Suppressor macrophage (primary cell): ENCODE measurements around the gene PHLDB1.
"Not testable (repeated sequence)": the region's sequence is repeated elsewhere in the genome, so short reads cannot be mapped to it uniquely, and the experiment has no call there.

Source experiments
- DNase-seq, 4 experiments: peaks; one replicate each; pipeline ENCODE4 v3.0.0-alpha.2; 2020 to 2022
- total RNA-seq, 17 experiments: gene quantifications; one replicate each; lab custom pipeline; 2026; ENCODE audit warnings: mixed read lengths in 6 of 17, inconsistent platforms in 3 of 17; lab: John Stamatoyannopoulos, UW

PHLDB1 gene
- total RNA-seq = 12.8 to 73.9 (median 49.4) reads per million in 17 experiments

DNA sequence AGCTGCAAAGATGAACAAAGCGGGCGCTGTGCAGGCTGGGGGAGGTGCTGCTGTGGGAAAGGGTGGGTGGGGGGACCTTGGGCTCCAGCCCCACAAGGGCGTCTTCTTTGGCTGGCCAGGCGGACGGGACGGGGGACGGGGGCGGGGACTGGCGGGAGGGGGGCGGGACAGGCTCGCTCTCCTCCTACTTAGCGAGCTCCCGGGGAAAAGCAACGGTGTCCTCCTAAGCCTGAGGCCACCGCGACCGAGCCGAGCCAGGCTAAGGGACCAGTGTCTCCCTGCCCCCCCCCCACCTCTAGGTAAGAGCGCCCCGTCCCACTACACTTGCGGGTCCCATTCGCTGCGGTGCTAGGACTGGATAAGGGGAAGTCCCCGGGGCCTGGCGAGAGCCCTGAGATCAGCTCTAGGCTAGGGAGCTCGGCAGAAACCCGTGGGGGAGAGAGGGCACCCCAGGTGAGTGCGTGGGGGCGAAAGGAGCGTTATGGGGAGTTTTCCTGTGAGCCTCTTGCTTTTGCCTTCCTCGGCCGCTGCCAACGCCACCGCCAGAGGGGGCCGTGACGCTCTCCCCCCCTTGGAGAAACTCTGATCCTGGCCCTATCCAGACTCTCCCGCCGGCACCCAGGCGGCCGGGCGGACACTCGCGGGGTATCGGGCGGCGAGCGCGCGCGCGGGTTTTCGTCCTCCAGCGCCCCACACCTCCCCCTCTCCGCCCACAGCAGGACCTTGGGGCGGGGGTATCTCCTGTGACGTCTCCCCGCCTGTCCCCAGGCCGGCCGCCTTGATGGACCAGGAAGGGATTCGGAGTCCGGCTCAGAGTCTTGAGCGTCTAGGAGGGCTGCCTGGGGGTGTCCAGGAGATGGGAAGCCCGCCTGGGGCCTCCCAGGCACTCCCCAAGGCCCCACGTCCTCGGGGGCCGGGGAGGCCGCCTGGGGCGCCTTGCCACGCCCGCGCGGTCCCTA, at the start of gene PHLDB1:
PHLDB1 (plus strand) TSS at position 215 of the 959 bp plus-strand sequence. CDS start 6,222 bp downstream, outside the sequence.
- DNase-seq = peak; percentile 46 to 77 (median 62)

- DNase-seq = no peak
Measured at GRCh38 chr11:118560806-118561205, 46.6 kb upstream of the PHLDB1 start.

- peak in 1 of 4 experiments; percentile 6 for DNase-seq
Measured at GRCh38 chr11:118565051-118565450, 42.4 kb upstream of the PHLDB1 start.

- DNase-seq = no peak
Measured at GRCh38 chr11:118569670-118570069, 37.7 kb upstream of the PHLDB1 start.

GRCh38 chr11:118570787-118571186, 36.6 kb upstream of the PHLDB1 start:
- no peak for DNase-seq

- DNase-seq = peak; percentile 5 to 45 (median 26)
Measured at GRCh38 chr11:118571701-118572060, 35.7 kb upstream of the PHLDB1 start.

- DNase-seq = peak; percentile 74 to 91 (median 86)
Measured at GRCh38 chr11:118572061-118572980, 35.1 kb upstream of the PHLDB1 start, which contains the start of gene ARCN1. ARCN1 (plus strand) TSS chr11:118572409; CDS start chr11:118572548, 139 bp downstream.

GRCh38 chr11:118572981-118573550, 34.3 kb upstream of the PHLDB1 start:
- peak in 3 of 4 experiments; percentile 16 to 33 (median 19) for DNase-seq

- DNase-seq = no peak
Measured at GRCh38 chr11:118574636-118575035, 32.8 kb upstream of the PHLDB1 start.

GRCh38 chr11:118577995-118578394, 29.4 kb upstream of the PHLDB1 start:
- DNase-seq = not testable (repeated sequence)

DNA sequence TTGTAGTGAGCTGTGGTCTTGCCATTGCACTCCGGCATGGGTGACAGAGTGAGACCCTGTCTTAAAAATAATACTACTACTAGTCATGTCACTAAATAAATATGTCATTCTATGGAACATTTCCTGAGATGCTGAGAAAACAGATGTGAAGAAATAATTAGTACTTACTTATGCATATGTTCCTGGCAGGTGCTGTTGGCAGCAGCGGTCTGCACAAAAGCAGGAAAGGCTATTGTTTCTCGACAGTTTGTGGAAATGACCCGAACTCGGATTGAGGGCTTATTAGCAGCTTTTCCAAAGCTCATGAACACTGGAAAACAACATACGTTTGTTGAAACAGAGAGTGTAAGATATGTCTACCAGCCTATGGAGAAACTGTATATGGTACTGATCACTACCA, 26.4 kb upstream of the PHLDB1 start:
- DNase-seq = no peak

DNA sequence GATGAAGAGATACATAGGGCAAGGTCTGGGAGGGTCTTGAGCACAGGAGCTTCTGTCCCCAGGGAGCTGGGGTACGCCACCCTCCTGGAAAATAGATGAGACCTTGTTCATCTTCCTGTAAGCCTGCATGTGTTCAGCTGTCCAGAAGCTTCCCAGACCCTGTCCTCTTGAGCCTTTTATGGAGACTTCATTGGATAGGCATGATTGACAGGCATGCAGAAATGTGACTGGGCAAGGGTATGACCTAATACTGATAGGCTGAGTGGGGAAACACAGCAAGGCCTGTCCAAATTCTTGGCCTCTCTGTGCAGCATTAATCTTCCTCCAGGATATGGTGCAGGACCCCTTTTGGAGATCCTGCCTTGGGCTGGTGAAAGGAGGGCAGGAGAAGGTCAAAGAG, 19.5 kb upstream of the PHLDB1 start:
- DNase-seq = no peak

GRCh38 chr11:118592616-118593367, 14.6 kb upstream of the PHLDB1 start:
- DNase-seq = no peak

GRCh38 chr11:118594984-118595383, 12.4 kb upstream of the PHLDB1 start:
- DNase-seq = peak in 3 of 4 experiments; percentile 13 to 46 (median 45)

DNA sequence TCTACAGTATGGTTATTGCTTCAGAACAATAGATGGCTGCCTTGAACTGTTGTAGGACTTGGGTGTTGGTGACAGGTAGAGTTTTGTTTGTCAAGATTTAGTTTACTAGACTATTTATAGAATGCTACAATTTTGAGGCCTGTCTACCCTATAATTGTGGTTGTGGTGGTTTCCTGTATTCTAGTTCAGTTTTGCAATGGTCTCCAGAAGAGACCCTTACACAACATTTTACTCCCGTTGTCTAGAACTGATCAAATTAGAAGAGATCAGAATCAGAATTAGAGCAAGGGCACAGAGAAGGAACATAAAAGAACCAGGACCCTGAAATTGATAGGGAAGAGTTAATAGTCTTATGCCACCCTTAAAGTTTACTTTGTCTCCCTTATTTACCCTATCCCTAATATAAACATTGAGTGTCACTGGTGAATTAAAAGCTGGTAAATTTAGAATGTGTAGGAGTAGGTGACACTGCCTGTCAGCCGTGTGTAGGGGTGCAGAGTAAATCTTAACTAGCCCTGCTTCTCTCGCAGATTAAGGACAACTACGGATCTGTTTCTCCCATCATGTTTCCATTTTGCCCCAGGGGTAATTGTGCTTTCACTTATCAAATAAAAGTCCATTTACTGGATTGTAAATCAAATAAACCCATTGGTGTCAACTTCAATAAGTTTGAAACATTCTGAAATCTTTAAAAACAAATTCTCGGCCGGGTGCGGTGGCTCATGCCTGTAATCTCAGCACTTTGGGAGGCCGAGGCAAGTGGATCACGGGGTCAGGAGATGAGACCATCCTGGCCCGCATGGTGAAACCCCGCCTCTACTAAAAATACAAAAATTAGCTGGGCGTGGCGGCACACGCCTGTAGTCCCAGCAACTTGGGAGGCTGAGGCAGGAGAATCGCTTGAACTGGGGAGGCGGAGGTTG, 10.9 kb upstream of the PHLDB1 start:
- no peak for DNase-seq

DNA sequence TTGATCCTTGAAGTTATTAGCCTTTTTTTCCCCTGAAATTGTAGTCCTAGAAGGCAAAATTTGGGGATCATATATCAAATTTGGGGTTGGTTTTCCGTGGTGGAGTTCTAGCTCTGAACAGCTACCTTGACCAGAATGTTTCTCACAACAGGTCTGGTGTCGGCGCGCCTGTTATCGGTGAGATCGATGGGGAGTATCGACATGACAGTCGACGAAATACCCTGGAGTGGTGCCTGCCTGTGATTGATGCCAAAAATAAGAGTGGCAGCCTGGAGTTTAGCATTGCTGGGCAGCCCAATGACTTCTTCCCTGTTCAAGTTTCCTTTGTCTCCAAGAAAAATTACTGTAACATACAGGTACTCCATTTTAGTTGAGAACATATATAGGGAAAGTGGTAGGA, 9.9 kb upstream of the PHLDB1 start:
- DNase-seq = no peak

- no peak for DNase-seq
Measured at GRCh38 chr11:118602331-118602730, 5.1 kb upstream of the PHLDB1 start.

DNA sequence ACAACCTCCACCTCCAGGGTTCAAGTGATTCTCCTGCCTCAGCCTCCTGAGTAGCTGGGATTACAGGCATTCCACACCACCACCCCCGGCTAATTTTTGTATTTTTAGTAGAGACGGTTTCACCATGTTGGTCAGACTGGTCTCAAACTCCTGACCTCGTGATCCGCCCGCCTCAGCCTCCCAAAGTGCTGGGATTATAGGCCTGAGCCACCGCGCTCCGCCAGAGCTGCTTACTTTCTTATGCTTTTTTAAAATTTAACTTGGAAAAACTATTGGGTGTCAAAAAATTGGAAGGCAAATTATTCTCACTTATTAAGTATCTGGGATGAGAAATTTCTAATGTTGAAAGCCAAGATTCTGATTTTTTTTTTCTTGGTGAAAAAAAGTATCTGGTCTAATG, 3.7 kb upstream of the PHLDB1 start:
- not testable (repeated sequence) for DNase-seq

- DNase-seq = no peak
Measured at GRCh38 chr11:118604566-118604965, 2.8 kb upstream of the PHLDB1 start.

- DNase-seq = peak; percentile 21 to 45 (median 33)
Measured at GRCh38 chr11:118605116-118605867, 2.1 kb upstream of the PHLDB1 start.
